Activated T-helper 1 cell treated with anti-CD3 and anti-CD28 coated beads, Interleukin-12 subunit alpha, Interleukin-12 subunit beta, Interleukin-2, Interleukin-4 antibody, amounts not matched to agents 30 ng/mL and 10 ng/mL and 1 ng/mL, durations not matched to agents 14 hours and 24 hours and 36 hours (primary cell): ENCODE measurements around the gene WDR64. TPM values are rescaled to one million over a fixed set of nuclear protein-coding genes. Genes with fewer than 3 reads are reported as not detected.
A peak's percentile ranks its signal among the peaks of the same experiment; 100 is the strongest.
"Not testable (repeated sequence)": the region's sequence is repeated elsewhere in the genome, so short reads cannot be mapped to it uniquely, and the experiment has no call there.

Source experiments
- DNase-seq: peaks from one replicate; pipeline ENCODE4 v3.0.0; 2021; ENCODE audit warnings: low spot score
- H3K27ac Mint-ChIP-seq: one replicate; pipeline ENCODE4 v1.8.0; 2021; ENCODE audit warnings: mild to moderate bottlenecking, mixed read lengths
- H3K27me3 Mint-ChIP-seq: one replicate; pipeline ENCODE4 v1.8.0; 2022; ENCODE audit warnings: mild to moderate bottlenecking, moderate library complexity, mixed read lengths; ENCODE audit not compliant: insufficient read depth
- H3K36me3 Mint-ChIP-seq: one replicate; pipeline ENCODE4 v1.8.0; 2021; ENCODE audit warnings: low read depth, mixed read lengths
- H3K4me1 Mint-ChIP-seq: one replicate; pipeline ENCODE4 v1.8.0; 2021; ENCODE audit warnings: low read depth, mixed read lengths
- H3K4me3 Mint-ChIP-seq: one replicate; pipeline ENCODE4 v1.8.0; 2021; ENCODE audit warnings: mild to moderate bottlenecking, moderate library complexity, mixed read lengths
- H3K9me3 Mint-ChIP-seq: one replicate; pipeline ENCODE4 v1.8.0; 2021; ENCODE audit warnings: mixed read lengths
- intact Hi-C: fragments of 100-400 bp; cut with micrococcal nuclease; formaldehyde crosslinking; loops from one replicate; pipeline ENCODE4 v1.15.1; 2024
- total RNA-seq: library from RNA; stranded (reverse); gene quantifications from 2 replicates; pipeline ENCODE4 v1.2.3, GENCODE V29; 2022

Gene WDR64
- total RNA-seq, 1 donor from 2014 or later: not detected

DNA sequence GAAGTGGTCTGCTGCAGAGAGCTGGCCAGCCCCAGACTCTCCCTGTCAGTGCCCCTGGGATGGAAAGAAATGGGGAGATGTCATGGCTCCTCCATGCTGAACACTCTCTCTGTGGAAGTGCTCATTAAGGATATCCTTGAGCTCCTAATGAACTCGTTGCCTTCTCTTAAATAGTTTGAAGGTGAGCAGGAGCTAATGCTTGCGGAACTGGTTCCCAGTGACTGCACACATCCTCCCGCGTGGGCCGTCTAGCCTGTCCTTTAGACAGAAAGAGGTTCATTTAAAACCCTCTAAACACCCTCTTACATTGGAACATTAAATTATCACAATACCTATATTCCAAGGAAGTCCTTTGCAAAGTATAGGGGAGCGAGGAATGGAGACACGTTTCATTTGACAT lies 5.9 kb upstream of the WDR64 start:
- Mint-ChIP-seq H3K4me1 (peaks cover 8% of the 10 kb centered on the region), H3K4me3 (no peak overlapping the region), H3K9me3 (peaks cover 9% of the 10 kb centered on the region), H3K36me3 (no peaks in the 10 kb centered on the region), H3K27ac (no peak overlapping the region), H3K27me3 (peaks cover 2% of the 10 kb centered on the region)
- intact Hi-C loops: no loop called here
- no peak for DNase-seq

DNA sequence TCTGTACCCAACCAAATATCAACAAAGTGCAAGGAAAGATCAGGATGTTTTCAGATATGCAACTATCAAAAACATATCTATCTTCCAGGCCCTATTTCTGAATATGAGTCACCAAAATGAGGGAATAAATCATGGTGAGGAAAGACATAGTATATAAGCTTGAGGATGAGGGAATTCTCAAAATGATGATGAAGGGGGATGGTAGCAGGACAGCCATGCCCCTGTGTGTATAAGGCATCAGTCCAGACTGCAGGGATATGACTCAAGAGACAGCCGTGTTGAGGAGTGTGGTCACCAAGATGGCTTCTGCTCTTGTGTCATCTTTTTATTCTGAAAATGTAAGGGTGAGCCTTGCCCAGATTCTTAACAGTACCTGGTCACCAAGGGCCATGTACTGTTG lies 4.4 kb upstream of the WDR64 start:
- Mint-ChIP-seq H3K9me3 (peaks cover 4% of the 10 kb centered on the region), H3K27ac (no peak overlapping the region), H3K4me3 (no peak overlapping the region), H3K4me1 (peaks cover 8% of the 10 kb centered on the region), H3K36me3 (no peaks in the 10 kb centered on the region), H3K27me3 (peaks cover 2% of the 10 kb centered on the region)
- intact Hi-C loops: no loop called here
- no peak for DNase-seq

DNA sequence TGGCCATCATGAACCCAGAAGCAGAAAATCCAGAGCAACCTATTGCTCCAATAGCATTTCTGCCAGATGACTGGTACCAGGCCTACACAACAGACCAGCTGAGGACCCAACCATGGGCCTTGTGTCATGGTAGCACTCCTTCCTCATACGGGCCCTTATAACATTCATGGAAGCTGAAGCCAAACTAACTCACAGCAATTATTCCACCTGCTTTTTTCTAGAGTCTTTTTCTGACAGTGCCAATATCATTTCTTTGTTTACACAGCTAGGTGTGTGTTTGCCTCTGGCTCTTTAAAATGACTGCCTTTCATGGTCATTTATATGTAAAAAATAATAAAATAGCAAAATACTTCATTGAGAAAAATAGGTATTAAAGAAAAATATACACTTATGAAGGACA lies 3.9 kb upstream of the WDR64 start:
- Mint-ChIP-seq H3K9me3 (peaks cover 4% of the 10 kb centered on the region), H3K4me3 (no peak overlapping the region), H3K27me3 (peaks cover 2% of the 10 kb centered on the region), H3K27ac (no peak overlapping the region), H3K36me3 (no peaks in the 10 kb centered on the region), H3K4me1 (peaks cover 8% of the 10 kb centered on the region)
- DNase-seq: no peak
- intact Hi-C loops: no loop called here

DNA sequence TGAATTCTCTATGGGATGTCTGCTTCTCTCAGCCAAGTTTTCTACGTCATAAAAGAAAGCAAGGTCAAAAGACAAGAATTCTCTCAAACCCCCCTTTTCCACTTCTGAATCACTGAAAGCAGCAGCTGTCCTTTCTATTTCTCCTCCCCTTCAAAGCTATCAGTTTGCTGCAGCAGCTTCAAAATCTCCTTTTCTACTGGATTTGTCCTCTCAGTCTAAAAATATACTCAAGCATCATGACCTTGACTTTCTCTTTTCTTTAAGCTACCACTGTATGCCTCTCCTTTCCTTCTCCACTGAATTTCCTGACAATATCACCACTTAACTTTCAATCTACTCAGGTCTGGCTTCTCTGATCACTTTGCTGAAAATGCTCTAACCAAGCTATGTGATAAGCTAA lies 1.9 kb downstream of the WDR64 start:
- no peaks in the 10 kb centered on the region for H3K4me1 Mint-ChIP-seq

DNA sequence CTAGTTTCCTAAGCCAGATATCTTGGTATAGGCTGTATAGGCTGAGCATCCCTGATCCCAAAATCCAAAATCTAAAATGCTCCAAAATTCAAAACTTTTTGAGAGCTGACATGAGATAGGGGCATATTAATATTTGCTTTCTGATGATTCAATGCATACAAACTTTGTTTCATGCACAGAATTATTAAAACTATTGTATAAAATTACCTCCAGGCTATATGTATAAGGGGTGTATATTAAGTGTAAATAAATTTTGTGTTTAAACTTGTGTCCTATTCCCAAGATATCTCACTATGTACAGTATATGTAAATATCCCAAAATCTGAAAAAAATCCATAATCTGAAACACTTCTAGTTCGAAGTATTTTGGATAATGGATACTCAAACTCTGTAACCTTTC lies 2.6 kb downstream of the WDR64 start:
- Mint-ChIP-seq H3K4me3 (no peak overlapping the region), H3K4me1 (no peaks in the 10 kb centered on the region), H3K9me3 (no peaks in the 10 kb centered on the region), H3K27me3 (peaks cover 2% of the 10 kb centered on the region), H3K27ac (no peak overlapping the region), H3K36me3 (no peaks in the 10 kb centered on the region)
- no peak for DNase-seq
- intact Hi-C loops: no loop called here

More for the DNA sequence above, 1.9 kb downstream of the WDR64 start:
- Mint-ChIP-seq H3K9me3 (no peaks in the 10 kb centered on the region), H3K36me3 (no peaks in the 10 kb centered on the region), H3K27ac (no peak overlapping the region), H3K4me3 (no peak overlapping the region), H3K27me3 (peaks cover 2% of the 10 kb centered on the region)
- no peak for DNase-seq
- intact Hi-C loops: no loop called here

DNA sequence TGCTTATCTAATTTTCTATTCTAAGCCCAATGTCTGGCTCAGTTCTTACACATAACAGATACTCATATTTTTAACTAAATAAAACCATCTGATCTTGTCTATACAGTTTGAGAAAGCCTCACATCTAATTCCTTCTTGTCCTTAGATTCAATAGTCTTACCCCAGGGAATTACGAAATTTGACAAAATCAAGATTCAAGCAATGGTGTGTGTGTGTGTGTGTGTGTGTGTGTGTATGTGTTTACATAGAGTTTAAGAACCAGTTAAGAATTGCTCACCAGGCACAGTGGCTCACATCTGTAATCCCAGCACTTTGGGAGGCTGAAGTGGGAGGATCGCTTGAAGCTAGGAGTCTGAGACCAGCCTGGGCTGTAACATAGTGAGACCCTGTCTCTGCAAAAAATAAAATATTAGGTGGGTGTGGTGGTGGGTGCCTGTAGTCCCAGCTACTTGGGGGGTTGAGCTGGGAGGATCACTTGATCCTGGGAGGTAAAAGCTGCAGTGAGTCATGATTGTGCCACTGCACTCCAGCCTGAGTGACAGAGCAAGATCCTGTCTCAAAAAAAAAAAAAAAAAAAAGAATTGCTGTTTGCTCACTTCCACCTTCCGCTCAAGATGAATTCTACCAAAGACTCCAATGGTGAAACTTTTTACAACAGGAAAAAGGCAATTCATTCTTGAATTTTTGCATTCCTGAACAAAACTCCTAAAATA lies 6.2 kb downstream of the WDR64 start:
- no peaks in the 10 kb centered on the region for H3K9me3 Mint-ChIP-seq

DNA sequence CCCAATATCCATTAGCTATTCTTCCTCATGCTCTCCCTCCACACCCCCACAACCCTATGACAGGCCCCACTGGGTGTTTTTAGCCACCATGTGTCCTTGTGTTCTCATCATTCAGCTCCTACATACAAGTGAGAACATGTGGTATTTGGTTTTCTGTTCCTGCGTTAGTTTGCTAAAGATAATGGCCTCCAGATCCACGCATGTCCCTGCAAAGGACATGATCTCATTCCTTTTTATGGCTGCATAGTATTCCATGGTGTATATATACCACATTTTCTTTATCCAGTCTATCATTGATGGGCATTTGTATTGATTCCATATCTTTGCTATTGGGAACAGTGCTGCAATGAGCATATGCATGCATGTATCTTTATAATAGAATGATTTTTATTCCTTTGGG lies 6.9 kb downstream of the WDR64 start:
- H3K36me3 Mint-ChIP-seq, H3K4me1 Mint-ChIP-seq, intact Hi-C loops, H3K9me3 Mint-ChIP-seq, H3K27me3 Mint-ChIP-seq, H3K27ac Mint-ChIP-seq, H3K4me3 Mint-ChIP-seq, DNase-seq: not testable (repeated sequence)

More for the DNA sequence above, 6.2 kb downstream of the WDR64 start:
- H3K4me3 Mint-ChIP-seq: no peak overlapping the region
- DNase-seq: no peak
- H3K27ac Mint-ChIP-seq: no peak overlapping the region
- intact Hi-C loops: no loop called here
- no peaks in the 10 kb centered on the region for H3K36me3 Mint-ChIP-seq
- no peaks in the 10 kb centered on the region for H3K4me1 Mint-ChIP-seq
- H3K27me3 Mint-ChIP-seq: no peaks in the 10 kb centered on the region

DNA sequence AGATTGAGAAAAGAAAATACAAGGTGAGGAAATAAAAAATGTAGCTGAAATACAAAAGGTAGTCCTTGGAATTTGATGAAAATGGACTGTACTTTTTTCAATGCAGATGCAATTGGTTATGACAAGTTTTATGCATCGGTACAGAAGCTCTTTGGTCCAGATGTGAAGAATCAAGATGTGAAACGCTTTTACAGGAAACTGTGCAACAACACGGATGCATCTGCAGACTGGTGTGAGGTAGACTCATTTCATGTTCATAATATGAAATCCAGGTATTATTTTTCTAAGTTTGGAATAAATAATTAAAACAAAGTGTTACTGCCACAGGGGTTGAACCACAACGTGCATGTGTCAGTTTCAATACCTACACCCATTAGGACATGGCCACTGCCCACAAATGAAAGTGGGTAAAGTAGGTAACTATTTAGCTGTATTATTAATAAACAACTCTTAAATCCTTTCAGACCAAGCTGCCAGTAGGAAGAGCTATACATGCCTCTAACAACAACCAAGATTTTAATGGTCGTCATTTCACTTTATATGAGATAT lies 8.4 kb downstream of the WDR64 start:
- Mint-ChIP-seq H3K4me1 (no peaks in the 10 kb centered on the region), H3K27ac (no peak overlapping the region), H3K36me3 (no peaks in the 10 kb centered on the region), H3K27me3 (no peaks in the 10 kb centered on the region), H3K9me3 (no peaks in the 10 kb centered on the region), H3K4me3 (no peak overlapping the region)
- no peak for DNase-seq
- intact Hi-C loops: no loop called here

DNA sequence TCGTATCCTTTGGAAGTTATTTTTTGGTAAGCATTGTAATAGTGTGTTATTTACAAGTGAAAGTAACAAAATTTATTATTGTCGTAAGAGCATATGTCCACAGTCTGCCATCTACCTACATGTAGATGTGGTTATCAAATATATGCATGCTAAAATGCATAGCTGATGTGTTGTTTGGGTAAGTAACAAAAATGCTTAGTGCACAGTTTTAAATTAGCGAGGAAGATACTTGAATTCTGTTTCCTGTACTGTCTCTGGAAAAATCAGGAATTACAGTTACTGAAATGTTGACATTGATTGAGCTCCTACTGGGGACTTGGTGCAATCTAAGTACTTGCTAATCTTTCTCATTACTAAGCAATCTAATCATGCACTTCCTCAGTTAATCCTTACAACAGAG lies 14.3 kb downstream of the WDR64 start:
- H3K9me3 Mint-ChIP-seq: no peaks in the 10 kb centered on the region
- H3K27ac Mint-ChIP-seq: no peak overlapping the region
- no peak overlapping the region for H3K4me3 Mint-ChIP-seq
- no peaks in the 10 kb centered on the region for H3K27me3 Mint-ChIP-seq
- no peaks in the 10 kb centered on the region for H3K36me3 Mint-ChIP-seq
- no peak for DNase-seq
- intact Hi-C loops: no loop called here
- no peaks in the 10 kb centered on the region for H3K4me1 Mint-ChIP-seq

DNA sequence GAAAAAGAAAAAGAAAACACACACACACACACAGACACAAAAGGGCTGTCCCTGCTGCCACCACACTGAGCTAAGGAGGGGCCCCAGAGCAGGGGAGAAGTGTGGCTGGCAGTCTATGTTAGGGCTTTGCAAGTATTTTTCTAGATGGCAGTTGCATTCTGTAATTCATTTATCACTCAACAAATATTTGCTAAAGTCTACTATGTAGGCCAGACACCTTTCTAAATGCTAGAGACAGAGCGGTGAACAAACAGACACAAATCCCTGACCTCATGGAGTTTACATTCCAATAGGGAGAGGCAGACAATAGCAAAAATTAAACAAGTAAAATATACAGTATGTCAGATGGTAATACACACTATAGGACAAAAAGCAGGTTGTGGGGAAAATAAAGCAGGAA lies 20.2 kb downstream of the WDR64 start:
- Mint-ChIP-seq H3K9me3 (no peaks in the 10 kb centered on the region), H3K27me3 (no peaks in the 10 kb centered on the region), H3K27ac (no peak overlapping the region), H3K4me3 (no peak overlapping the region), H3K4me1 (peaks cover 11% of the 10 kb centered on the region), H3K36me3 (peaks cover 1% of the 10 kb centered on the region)
- intact Hi-C loops: no loop called here
- no peak for DNase-seq

DNA sequence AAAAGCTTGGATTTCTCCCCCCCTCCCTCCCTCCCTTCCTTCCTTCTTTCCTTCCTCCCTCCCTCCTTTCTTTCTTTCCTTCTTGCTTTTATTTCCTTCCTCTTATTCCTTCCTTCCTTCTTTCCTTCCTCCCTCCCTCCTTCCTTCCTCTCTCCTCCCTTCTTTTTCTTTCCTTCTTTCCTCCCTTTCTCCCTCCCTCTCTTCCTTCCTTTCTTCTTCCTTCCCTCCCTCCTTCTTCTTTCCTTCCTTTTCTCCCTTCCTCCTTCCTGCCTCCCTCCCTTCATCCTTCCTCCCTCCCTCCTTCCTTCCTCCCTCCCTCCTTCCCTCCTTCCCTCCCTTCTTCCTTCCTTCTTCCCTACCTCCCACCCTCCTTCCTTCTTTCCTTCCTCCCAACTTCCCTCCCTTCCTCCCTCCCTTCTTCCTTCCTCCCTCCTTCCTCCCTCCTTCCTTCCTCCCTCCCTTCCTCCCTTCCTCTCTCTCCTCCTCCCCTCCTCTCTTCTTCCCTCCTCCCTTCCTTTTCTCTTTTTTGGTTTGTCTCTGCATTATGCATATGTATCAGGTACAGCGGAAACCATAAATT lies 22.8 kb downstream of the WDR64 start:
- no peak for DNase-seq
- Mint-ChIP-seq H3K4me1 (peaks cover 19% of the 10 kb centered on the region), H3K9me3 (no peaks in the 10 kb centered on the region), H3K27me3 (no peaks in the 10 kb centered on the region), H3K36me3 (peaks cover 1% of the 10 kb centered on the region), H3K4me3 (no peak overlapping the region), H3K27ac (no peak overlapping the region)
- intact Hi-C loops: loop anchor here (5.0 kb wide), 1 partner anchor 143 kb away; the partner anchor contains the start of gene KMO

DNA sequence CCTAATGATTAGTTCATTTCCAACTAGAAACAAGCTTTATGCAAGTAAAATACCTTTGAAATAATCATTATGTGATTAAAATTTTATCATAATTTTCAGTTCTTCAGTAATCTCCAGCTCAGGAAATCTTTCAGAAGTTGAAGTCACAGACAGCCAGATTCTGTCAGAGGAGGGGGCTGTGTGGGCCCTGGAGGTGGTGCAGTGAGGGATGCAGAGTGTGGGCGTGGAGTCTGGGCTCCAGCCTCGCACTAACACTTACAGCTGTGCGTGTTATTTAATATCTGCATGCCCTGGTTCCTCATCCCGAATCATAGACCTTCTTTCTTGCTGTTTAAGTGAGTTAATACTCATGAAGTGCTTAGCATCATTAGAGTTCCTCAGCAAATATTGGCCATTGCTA lies 23.9 kb downstream of the WDR64 start:
- intact Hi-C loops: loop anchor here (5.0 kb wide), 1 partner anchor 144 kb away; the partner anchor contains the start of gene KMO
- Mint-ChIP-seq H3K4me3 (no peak overlapping the region), H3K9me3 (no peaks in the 10 kb centered on the region), H3K4me1 (peaks cover 19% of the 10 kb centered on the region), H3K27me3 (peaks cover 5% of the 10 kb centered on the region), H3K36me3 (peaks cover 1% of the 10 kb centered on the region), H3K27ac (no peak overlapping the region)
- DNase-seq: no peak

DNA sequence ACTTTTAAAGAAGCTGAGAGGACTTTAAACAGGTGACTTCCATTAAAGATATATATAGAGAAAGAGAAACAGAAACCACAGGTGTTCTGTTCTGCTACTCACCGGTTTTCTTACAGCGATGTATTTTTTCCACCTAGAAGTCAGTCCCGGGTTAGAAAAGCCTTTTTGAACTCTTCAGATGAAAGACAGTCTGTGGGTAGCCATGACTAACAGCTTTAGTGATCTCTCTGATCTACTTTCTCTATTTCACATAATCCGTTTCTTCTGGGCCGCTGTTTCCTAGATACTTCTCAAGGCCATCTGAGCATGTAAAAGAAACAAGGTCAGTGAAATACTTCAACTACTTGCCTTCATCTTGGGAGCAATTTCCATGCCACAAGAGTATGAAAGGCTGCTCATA lies 25.1 kb downstream of the WDR64 start:
- H3K4me1 Mint-ChIP-seq: peaks cover 19% of the 10 kb centered on the region
- H3K36me3 Mint-ChIP-seq: peaks cover 4% of the 10 kb centered on the region
- DNase-seq: peak; percentile 32
- H3K27ac Mint-ChIP-seq: peak overlapping the region; percentile 35
- intact Hi-C loops: loop anchor here (1.0 to 5.0 kb wide), 4 partner anchors 37 to 170 kb away; partner anchors contain the start of genes CHML, KMO and OPN3
- peaks cover 5% of the 10 kb centered on the region for H3K27me3 Mint-ChIP-seq
- no peaks in the 10 kb centered on the region for H3K9me3 Mint-ChIP-seq
- peak overlapping the region; percentile 43 for H3K4me3 Mint-ChIP-seq
